Measurements from ENCODE around the gene TSPAN12. TPM values are rescaled to one million over a fixed set of nuclear protein-coding genes. Genes with fewer than 3 reads are reported as not detected.

The TSPAN12 gene
- total RNA-seq, 1 experiment from 2014 or later, result 7.4 TPM

DNA sequence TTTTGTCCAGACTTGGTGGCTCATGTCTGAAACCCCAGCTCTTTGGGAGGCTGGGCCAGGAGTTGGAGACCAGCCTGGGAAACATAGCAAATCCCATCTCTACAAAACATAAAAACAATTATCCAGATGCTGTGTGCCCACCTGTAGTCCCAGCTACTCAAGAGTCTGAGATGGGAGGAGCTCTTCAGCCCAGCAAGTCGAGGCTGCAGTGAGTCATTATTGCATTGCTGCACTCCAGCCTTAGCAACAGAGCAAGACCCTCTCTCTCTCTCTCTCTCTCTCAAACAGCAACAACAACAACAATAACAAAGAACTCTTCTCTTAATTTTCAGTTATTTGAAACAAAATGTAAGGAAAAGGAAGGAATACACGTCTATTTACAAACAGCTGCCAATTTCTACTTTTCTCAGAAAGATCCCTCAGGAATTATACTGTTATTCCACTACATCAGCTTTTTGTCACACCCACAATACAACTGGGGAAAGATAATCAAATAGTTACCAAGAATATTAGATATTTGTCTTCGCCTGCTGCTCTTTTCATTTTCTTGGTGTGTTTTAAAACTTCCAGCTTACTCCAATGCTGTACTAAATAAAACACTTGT lies 5.1 kb upstream of the TSPAN12 start:
- H3K79me2 ChIP-seq (ENCODE audit: insufficient read depth, low read length), result no peaks in the 10 kb centered on the region
- intact Hi-C loops (cut with micrococcal nuclease), result no loop called here
- BruUV-seq (replicated peaks), result no TSS peak
- no peak overlapping the region for H3K4me2 ChIP-seq (ENCODE audit: low read length)
- H4K20me1 ChIP-seq (ENCODE audit: insufficient read depth), result no peaks in the 10 kb centered on the region
- DNase-seq (ENCODE audit: low read depth, low spot score) (no peak), ATAC-seq (no peak)
- no peak overlapping the region for H3K9ac ChIP-seq (ENCODE audit: low read length)
- H3K9me2 ChIP-seq (ENCODE audit: insufficient read depth), result no peaks in the 10 kb centered on the region
- no peak overlapping the region for H3K4me3 ChIP-seq (replicated peaks in 1 of 2; ENCODE audit: low read depth in 1 of 2, low read length in 2 of 2)
- POLR2A ChIA-PET, result no interaction called here
- H3K27ac ChIP-seq (ENCODE audit: low read depth, low read length), result no peak overlapping the region
- H3K4me1 ChIP-seq (ENCODE audit: control insufficient read depth in 1 of 2, insufficient read depth in 2 of 2, low read length in 2 of 2), result peaks cover 0 to 9% of the 10 kb centered on the region in 2 experiments; a peak in 3 of 4 replicates
- H2AFZ ChIP-seq (ENCODE audit: low read depth, low read length, poor library complexity, severe bottlenecking), result no peak overlapping the region
- no peaks in the 10 kb centered on the region for H3K36me3 ChIP-seq (ENCODE audit: control insufficient read depth in 1 of 2, insufficient read depth in 2 of 2, low read length in 2 of 2)
- no peaks in the 10 kb centered on the region for H3K27me3 ChIP-seq (ENCODE audit: insufficient read depth, low read length)
- CTCF ChIA-PET, result no interaction called here
- no peaks in the 10 kb centered on the region for H3K9me3 ChIP-seq (ENCODE audit: control insufficient read depth in 1 of 2, insufficient read depth in 1 of 2, low read depth in 1 of 2, low read length in 2 of 2)
- RAD21 ChIA-PET (ENCODE audit: low non-redundant PET in 1 of 2, low total read pairs in 2 of 2, uncharacterized antibody in 2 of 2, unreplicated experiment in 2 of 2), result no interaction called here
- no peak for TF ChIP-seq MAX (IDR thresholded peaks at IDR 0.05)
- TF ChIP-seq RAD21 (IDR thresholded peaks at IDR 0.05; ENCODE audit: low read depth), result no peak
- TF ChIP-seq ATF3 (IDR thresholded peaks at IDR 0.05), result no peak
- TF ChIP-seq ZBTB33 (IDR thresholded peaks at IDR 0.05; ENCODE audit: extremely low read depth, insufficient replicate concordance, low read length), result no peak
- TF ChIP-seq, protein P1, sequence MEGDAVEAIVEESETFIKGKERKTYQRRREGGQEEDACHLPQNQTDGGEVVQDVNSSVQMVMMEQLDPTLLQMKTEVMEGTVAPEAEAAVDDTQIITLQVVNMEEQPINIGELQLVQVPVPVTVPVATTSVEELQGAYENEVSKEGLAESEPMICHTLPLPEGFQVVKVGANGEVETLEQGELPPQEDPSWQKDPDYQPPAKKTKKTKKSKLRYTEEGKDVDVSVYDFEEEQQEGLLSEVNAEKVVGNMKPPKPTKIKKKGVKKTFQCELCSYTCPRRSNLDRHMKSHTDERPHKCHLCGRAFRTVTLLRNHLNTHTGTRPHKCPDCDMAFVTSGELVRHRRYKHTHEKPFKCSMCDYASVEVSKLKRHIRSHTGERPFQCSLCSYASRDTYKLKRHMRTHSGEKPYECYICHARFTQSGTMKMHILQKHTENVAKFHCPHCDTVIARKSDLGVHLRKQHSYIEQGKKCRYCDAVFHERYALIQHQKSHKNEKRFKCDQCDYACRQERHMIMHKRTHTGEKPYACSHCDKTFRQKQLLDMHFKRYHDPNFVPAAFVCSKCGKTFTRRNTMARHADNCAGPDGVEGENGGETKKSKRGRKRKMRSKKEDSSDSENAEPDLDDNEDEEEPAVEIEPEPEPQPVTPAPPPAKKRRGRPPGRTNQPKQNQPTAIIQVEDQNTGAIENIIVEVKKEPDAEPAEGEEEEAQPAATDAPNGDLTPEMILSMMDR (IDR thresholded peaks at IDR 0.05 in 2 of 3, conservative IDR thresholded peaks at IDR 0.05 in 1 of 3; ENCODE audit: borderline replicate concordance in 1 of 3, insufficient read depth in 1 of 3, low read depth in 2 of 3, low read length in 2 of 3), result no peak
- no peak for TF ChIP-seq ELF1 (IDR thresholded peaks at IDR 0.05; ENCODE audit: borderline replicate concordance, low read depth)
- no peak for TF ChIP-seq CEBPB (IDR thresholded peaks at IDR 0.05; ENCODE audit: low read depth)
- TF ChIP-seq TCF7L2 (IDR thresholded peaks at IDR 0.05; ENCODE audit: borderline replicate concordance, extremely low read depth, insufficient read depth, insufficient read length), result no peak
- no peak for TF ChIP-seq SRF (IDR thresholded peaks at IDR 0.05; ENCODE audit: low read depth)
- no peak for TF ChIP-seq ZFX (IDR thresholded peaks at IDR 0.05)
